CD4-positive, alpha-beta T cell treated with Interleukin-15 for 4 hours (primary cell): Measurements from ENCODE around the gene ZSWIM6.

Experiments used
- DNase-seq: peaks from one replicate; pipeline ENCODE4 v3.0.0-alpha.2; 2020; ENCODE audit warnings: low spot score

Gene ZSWIM6

GRCh38 chr5:61441742-61442141 is 109.7 kb downstream of the ZSWIM6 start:
- DNase-seq: no peak

GRCh38 chr5:61447780-61448495 is 115.9 kb downstream of the ZSWIM6 start:
- no peak for DNase-seq

GRCh38 chr5:61449804-61450492 is 117.9 kb downstream of the ZSWIM6 start:
- no peak for DNase-seq

- DNase-seq: no peak
These were observed 118.6 kb downstream of the ZSWIM6 start for GRCh38 chr5:61450493-61451279.

GRCh38 chr5:61455179-61456006 is 123.3 kb downstream of the ZSWIM6 start:
- DNase-seq: no peak

GRCh38 chr5:61460471-61460870 is 128.4 kb downstream of the ZSWIM6 start:
- no peak for DNase-seq

GRCh38 chr5:61461417-61461816 is 129.4 kb downstream of the ZSWIM6 start:
- no peak for DNase-seq

GRCh38 chr5:61461926-61462325 is 129.9 kb downstream of the ZSWIM6 start:
- DNase-seq: no peak

GRCh38 chr5:61463596-61463995 is 131.5 kb downstream of the ZSWIM6 start:
- DNase-seq: no peak

GRCh38 chr5:61464512-61464911 is 132.5 kb downstream of the ZSWIM6 start:
- DNase-seq: no peak

- no peak for DNase-seq
These were observed 133.0 kb downstream of the ZSWIM6 start for GRCh38 chr5:61465066-61465465.

- DNase-seq: no peak
These were observed 133.4 kb downstream of the ZSWIM6 start for GRCh38 chr5:61465496-61465895.

GRCh38 chr5:61466017-61466416 is 134.0 kb downstream of the ZSWIM6 start:
- no peak for DNase-seq

- DNase-seq: no peak
These were observed 135.9 kb downstream of the ZSWIM6 start for GRCh38 chr5:61467766-61468482.

- DNase-seq: no peak
These were observed 136.4 kb downstream of the ZSWIM6 start for GRCh38 chr5:61468483-61468865.

GRCh38 chr5:61471352-61471751 is 139.3 kb downstream of the ZSWIM6 start:
- DNase-seq: no peak

- DNase-seq: no peak
These were observed 140.3 kb downstream of the ZSWIM6 start for GRCh38 chr5:61472172-61472958.

- DNase-seq: no peak
These were observed 142.7 kb downstream of the ZSWIM6 start for GRCh38 chr5:61474746-61475145.

- no peak for DNase-seq
These were observed 145.7 kb downstream of the ZSWIM6 start for GRCh38 chr5:61477788-61478187.

- DNase-seq: no peak
These were observed 148.0 kb downstream of the ZSWIM6 start for GRCh38 chr5:61479850-61480614.
